T-helper 1 cell treated with Interleukin-12 subunit alpha and Interleukin-12 subunit beta and Interleukin-4 antibody, amounts not matched to agents 30 ng/mL and 1 ng/mL, for 36 hours (primary cell): ENCODE measurements around the gene LEP. TPM values are rescaled to one million over a fixed set of nuclear protein-coding genes. Genes with fewer than 3 reads are reported as not detected.

Experiments
- intact Hi-C: fragments of 100-400 bp; cut with micrococcal nuclease; formaldehyde crosslinking; loops from one replicate; pipeline ENCODE4 v1.15.1; 2024
- total RNA-seq: library from RNA; stranded (reverse); gene quantifications from 2 replicates; pipeline ENCODE4 v1.2.3, GENCODE V29; 2022

Gene LEP
- not detected in 2 replicates for total RNA-seq

DNA sequence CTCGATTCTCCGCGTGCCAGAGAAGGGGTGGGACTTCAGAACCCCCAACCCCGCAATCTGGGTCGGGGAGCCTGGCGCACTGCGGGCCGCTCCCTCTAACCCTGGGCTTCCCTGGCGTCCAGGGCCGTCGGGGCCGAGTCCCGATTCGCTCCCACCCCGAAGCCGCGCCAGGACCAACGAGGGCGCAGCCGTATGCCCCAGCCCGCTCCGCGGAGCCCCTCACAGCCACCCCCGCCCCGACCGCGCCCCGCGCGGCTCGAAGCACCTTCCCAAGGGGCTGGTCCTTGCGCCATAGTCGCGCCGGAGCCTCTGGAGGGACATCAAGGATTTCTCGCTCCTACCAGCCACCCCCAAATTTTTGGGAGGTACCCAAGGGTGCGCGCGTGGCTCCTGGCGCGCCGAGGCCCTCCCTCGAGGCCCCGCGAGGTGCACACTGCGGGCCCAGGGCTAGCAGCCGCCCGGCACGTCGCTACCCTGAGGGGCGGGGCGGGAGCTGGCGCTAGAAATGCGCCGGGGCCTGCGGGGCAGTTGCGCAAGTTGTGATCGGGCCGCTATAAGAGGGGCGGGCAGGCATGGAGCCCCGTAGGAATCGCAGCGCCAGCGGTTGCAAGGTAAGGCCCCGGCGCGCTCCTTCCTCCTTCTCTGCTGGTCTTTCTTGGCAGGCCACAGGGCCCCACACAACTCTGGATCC lies at the start of gene LEP:
TSS of gene LEP (plus strand) at position 583 of the 691 bp plus-strand sequence. CDS start 10,741 bp downstream, outside the sequence.
- intact Hi-C loops: no loop called here

DNA sequence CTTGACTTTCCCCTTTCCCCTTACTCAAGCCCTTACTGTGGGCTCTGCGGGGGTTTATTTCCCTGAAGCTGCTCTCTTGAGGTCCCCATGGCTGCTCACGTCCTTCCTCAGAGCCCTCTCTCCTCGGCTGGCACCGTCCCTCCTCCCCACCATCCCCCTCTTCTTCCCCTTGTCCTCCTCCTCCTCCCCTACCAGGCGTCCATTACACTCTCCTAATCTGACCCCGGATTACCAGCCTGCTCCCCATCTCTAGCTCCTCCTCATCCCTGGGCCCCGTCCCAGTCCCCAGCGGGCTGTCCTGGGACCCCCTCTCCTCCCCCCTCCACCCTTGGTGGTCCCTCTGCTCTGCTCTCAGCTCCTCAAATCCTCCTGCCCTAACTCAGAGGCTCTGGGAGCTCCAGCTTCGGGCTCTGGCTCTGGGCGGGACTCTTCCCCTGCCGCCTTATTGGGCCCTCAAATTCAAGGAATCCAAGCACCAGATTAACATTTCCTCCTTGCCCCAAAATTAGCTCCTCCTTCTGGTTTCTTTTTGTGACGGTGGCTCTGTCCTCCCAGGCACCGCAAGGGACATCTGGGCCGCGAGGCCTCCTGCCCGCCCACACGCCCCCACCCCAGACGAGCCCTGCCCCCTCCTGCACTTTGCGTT lies 48.5 kb upstream of the LEP start:
- intact Hi-C loops: no loop called here

DNA sequence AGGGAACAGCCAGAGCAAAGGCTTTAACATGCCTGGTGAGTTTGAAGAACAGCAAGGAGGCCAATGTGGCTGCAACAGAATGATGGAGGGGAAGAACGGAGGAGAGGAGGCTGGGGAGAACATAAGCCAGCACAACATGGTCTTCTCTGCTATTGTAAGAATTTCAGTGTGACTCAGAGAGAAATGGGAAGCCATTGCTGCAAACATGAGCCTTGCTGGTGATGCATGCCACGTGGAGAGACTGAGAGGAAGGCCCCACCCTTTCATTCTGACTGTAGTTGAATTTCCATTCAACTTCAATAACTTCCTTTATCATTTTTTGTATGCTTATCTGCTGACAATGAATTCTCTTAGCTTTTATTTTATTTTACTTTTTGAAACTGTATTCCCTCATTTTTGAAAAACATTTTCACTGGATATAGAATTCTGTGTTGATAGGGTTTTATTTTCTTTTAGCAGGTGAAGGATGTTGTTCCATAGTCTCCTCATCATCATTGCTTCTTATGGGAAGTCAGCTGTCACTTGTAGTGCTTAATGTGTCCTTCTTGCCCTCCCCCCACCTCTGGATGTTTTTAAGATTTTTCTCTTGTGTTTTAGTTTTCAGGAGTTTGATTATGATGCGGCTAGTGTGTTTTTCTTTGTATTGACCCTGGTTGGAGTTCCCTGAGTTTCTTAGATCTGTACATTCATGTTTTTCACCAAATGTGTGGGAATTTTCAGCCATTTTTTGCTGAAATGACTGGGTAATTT lies 46.4 kb upstream of the LEP start:
- intact Hi-C loops: no loop called here

DNA sequence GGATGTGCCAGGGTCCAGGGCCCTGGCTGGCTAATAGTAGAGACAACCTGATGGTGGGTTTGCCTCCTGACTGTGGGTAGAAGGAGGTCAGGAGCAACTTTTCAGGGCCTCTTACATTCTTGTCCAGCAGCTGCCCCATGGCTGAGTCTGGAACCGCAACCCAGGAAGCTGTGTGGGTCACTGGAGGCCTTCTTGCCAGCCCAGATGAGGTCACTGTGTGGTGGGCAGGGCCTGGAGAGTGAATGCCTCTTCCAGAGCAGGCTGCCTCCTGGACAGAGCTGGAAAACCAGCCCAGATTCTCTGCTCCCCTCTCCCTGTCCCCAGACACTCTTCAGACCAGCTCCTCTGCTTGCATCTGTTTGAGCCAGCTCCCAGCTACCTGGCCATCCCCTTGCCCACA lies 43.5 kb upstream of the LEP start:
- intact Hi-C loops: no loop called here

DNA sequence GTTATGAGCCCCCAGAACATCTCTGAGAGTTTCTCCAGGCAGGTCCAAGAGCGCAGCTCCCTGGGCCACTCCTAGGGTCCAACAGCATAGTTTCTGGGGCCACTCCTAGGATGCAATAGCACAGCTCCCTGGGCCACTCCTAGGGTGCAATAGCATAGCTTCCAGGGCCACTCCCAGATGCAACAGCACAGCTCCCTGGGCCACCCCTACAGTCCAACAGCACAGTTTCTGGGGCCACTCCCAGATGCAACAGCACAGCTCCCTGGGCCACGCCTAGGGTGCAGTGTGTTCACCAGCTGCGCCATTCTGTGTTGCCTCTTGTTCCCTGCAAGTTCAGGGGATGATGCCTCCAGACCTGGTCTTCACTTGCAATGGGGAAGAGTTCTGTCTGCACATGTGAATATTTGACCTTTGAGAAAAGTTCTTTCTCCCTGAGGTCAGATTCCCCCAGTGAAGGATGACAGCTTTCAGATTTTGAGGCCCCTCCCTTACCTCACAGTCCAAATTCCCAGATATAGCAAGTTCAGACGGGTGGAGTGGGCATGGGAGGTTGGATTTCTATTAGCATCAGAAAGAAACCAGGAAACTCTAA lies 43.0 kb upstream of the LEP start:
- intact Hi-C loops: no loop called here

DNA sequence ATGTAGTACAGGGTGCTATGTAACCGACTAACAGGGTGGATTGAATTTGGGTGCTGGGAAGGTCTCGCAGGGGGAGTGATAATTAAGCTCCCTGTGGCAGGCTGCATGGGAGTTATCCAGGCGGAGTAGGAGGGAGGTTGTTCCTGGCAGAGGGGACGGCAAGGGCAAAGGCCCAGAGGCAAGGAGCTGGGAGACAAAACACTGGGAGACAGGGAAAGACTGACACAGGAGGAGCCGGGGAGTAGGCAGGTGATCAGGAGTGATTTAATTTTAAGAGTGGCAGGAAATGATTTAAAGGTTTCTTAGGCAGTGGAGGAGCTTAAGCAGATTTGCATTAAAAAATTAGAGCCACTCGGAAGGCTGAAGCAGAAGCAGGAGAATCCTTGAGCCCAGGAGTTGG lies 40.7 kb upstream of the LEP start:
- intact Hi-C loops: loop anchor here (10.0 kb wide), 1 partner anchor 616 kb away; the partner anchor contains the start of genes ARF5 and GCC1

DNA sequence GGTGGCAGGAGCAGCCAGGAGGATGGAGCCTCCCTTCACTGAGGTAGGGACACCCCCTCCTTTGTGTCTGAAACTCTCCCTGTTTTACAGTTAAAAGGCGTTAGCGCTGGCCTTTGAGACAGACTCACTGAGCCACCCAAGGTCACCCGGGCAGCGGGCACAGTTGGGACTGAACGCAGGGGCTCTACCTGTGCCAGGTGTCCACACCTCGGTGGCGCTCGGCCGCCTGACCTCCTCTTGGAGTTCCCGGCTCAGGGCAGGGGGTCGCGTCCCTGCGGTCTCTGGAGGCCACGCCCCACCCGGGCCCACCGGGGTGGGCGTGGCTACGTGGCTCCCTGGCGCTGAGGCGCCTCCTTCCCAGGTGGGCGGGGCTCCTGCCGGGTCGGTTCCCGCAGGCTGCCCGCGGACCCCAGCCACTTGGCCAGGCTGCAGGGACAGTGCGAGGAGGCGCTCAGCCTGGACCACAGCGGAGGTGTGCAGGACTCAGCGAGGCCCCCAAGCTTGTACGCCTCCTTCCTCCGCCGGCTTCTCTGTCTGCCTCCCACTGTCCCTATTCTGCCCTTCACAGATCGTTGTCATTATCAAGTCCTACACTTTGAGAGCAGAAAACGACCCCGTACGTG lies 39.9 kb upstream of the LEP start:
- intact Hi-C loops: loop anchor here (10.0 kb wide), 1 partner anchor 616 kb away; the partner anchor contains the start of genes ARF5 and GCC1

DNA sequence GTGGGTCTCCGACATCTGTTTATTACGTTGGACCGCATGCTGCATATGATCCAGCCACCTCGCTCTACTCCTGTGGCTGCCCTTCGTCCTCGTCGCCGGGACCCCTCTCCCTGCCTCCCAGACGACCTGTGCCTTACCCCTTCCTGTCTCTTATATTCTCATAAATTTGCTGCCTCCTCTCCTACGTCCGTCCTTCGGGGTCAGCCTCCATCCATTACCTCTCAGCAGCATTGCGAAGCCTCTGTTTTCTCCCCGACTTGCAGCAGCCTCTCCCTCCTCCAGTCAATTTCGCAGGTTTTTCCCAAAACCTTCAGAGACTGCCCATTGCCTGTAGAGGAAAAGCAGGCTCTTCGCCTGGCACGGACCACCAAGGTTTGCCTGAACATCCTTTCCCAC lies 39.4 kb upstream of the LEP start:
- intact Hi-C loops: loop anchor here (10.0 kb wide), 1 partner anchor 617 kb away; the partner anchor contains the start of genes ARF5 and GCC1

DNA sequence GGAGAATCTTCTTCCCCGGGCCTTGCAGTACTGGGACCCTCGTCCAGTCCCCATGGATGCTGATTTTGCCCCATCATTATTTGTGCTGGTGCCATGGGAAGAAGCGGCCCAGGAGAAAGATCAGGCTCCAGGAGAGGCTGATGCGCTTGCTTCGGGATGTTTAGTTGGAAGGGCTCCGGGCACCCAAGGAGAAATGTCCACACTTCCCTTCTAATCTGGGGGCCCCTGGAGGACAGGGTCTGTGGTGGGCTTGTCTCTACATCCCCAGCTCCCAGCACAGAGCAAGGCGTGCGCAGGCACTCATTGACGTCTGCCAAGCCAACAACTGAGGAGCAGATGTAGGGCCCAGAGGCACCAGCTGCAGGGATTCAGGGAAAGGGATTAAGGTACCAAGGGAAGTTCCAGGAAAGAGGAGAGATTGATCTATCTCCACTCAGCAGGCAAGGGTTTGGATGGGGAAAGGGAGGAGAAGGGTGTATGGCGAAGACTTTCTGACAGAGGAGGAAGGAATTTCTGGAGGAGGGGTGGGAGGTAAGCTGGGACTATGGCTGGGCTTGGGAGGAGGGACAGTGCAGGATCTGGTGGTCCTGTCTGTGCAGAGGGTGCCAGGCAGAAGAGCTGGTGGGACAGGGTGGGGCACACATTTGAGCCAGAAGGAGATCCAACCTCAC lies 38.7 kb upstream of the LEP start:
- intact Hi-C loops: loop anchor here (10.0 kb wide), 1 partner anchor 618 kb away; the partner anchor contains the start of genes ARF5 and GCC1

DNA sequence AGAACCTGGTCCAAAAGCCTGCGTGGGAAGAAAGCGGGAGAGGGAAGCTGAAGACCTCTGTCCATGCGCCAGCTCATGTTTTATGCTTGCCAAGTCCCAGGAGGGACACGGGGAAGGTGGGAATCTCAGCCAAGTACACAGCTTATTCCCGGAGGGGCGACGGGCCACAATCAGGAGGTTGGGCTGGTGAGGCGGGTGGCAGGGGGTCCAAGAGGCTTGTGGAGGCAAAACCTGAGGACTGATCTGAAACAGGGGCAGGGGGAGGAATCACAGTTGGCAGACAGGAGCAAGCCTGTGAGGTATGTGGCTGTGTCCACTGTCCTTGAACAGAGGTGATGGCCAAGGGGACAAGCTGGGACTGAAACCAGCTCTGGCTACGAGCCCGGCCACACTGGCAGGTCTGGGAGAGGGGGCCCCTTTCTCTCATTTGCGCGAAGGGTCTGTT lies 38.0 kb upstream of the LEP start:
- intact Hi-C loops: loop anchor here (10.0 kb wide), 1 partner anchor 618 kb away; the partner anchor contains the start of genes ARF5 and GCC1

DNA sequence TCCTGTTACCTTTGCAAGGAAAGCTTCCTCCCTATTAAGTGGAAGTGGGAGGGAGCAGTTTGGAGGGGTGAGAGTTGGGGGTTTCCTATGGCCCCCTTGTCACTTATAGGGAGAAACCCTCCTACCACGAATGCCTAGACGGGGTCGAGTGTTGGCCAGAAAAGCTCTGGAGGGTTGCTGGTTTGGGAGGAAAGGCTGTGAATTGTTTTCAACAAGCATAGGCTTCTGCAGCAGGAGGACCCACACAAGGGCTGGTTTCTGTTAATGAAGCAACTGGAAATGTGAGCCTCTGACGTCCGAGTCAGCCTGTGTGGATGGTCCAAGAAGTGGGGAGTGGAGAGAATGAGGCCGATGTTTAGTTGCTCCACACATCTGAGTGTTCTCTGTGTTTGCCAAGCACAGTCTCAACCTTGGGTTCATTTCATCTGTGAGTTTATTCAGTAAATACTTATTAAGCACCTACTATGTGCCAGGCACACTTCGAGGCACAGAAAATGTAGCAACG lies 37.3 kb upstream of the LEP start:
- intact Hi-C loops: loop anchor here (10.0 kb wide), 1 partner anchor 619 kb away; the partner anchor contains the start of genes ARF5 and GCC1

DNA sequence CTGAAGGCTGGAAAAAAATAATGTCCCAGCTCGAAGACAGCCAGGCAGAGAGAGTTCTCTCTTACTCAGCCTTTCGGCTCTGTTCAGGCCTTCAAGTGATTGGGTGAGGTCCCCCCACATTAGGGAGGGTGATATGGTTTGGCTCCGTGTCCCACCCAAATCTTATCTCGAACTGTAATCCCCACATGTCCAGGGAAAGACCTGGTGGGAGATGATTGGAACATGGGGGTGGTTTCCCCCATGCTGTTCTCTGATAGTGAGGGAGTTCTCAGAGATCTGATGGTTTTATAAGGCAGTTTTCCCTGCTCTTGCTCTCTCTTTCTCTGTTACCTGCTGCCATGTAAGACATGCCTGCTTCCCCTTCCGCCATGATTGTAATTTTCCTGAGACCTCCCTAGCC lies 36.6 kb upstream of the LEP start:
- intact Hi-C loops: loop anchor here (10.0 kb wide), 1 partner anchor 620 kb away; the partner anchor contains the start of genes ARF5 and GCC1

DNA sequence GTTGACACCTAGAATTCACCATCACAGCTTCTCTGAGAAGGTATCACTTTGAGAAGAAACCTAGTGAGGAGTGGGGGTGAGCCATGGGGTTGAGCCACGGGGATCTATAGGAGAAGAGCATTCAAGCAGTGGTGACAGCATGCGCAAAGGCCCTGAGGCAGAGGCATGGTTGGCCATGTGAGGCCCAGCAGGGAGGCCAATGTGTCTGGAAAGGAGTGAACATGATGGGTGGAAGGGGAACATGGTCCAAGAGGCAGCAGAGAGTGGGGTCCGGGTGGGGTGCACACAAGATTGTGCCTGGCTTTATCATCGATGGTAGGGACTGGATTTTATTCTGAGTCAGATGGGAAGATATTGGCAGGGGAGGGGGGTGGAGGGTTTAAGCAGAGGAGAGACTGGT lies 36.0 kb upstream of the LEP start:
- intact Hi-C loops: loop anchor here (5.0 to 10.0 kb wide), 2 partner anchors 620 to 953 kb away; partner anchors contain the start of genes ARF5, GCC1 and GRM8

DNA sequence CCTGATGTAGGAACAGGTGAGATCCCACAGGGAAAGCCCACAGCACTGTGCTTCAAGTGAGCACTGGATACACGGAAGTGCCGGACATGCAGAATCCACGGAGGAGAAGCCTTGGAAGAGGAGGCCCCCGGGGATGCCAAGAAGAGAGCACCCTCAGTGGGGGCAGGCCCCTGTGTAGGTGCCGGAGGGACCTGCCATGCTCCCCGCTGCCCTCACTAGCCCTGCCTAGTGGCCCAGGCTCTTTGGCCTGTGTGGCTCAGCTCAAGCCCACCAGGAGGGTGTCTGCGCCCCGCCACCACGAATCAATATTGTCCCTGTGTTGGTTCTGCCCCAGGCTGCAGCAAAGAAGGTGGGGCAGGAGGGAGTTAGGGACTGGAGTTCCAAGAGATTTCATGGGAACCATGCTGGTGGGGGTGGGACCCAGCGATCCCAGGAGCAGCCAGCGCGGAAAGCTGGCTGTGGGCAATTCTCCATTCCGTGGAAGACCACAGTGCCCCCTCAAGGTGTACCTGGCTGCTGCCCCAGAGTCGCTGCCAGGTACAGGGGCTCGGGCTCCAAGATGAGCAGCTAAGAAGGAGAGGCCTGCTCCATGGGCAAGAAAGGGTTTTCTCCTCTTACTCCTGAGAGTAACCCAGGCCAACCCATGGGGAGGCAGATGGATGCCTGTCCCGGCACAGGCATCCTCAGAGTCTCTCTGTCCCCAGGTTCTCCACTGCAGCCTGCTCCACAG lies 34.9 kb upstream of the LEP start:
- intact Hi-C loops: loop anchor here (5.0 to 10.0 kb wide), 2 partner anchors 621 to 954 kb away; partner anchors contain the start of genes ARF5, GCC1 and GRM8

DNA sequence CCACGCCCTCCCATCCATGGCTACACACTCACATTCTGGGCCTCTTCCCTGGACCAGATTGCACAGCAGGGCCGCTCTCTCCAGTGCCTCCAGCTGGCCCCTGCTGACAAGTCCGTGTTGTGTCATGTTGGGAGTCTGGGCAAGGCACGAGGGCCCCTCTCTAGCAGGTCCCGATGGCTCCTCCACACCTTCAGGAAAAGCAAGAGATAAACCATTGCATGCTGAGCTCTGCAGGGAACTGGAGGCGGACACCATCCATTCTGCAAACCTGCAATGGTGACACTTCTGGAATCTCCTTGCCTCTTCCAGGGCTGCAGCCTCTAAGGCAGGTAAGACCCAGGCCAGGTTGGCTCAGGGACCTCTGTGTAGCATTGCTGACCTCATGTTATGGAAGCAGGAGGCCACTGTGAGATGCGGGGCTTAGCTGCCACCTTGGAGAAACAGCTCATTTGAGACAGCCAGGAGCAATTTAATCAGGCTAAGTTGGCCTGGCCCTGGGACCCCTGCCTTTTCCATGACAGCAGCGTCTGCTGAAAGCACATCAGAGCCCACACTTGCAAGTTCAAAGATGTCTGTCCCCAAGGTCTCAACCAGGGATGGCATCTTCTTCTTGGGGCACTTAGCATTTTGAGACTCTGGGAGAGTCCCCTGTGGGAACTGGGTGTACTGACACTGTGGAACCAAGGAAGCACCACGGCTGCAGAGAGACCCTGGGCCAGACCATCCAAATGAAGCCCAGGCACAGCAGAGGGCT lies 34.2 kb upstream of the LEP start:
- intact Hi-C loops: loop anchor here (5.0 to 10.0 kb wide), 2 partner anchors 622 to 955 kb away; partner anchors contain the start of genes ARF5, GCC1 and GRM8

DNA sequence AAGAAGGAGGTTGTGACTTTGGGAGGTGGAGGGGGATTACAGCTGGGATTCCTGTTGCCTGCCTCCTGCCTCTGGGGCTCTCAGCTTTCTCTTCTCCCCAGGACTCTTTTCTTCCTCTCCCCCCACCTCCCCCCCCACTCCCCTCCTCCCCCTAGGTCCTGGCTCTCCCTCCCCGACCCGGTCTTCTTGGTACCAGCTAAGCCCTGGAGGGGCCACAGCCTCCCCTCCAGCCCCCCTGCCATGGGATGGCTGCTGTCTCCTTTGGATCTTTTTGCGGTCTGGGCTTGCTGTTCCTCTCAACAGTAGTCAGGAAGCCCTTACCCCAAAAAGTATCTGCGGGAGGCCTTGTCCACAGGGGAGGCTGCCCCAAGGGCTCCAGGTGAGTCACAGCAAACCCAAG lies 33.5 kb upstream of the LEP start:
- intact Hi-C loops: loop anchor here (2.0 to 10.0 kb wide), 3 partner anchors 623 to 1405 kb away; partner anchors contain the start of genes ARF5, GCC1 and GRM8

DNA sequence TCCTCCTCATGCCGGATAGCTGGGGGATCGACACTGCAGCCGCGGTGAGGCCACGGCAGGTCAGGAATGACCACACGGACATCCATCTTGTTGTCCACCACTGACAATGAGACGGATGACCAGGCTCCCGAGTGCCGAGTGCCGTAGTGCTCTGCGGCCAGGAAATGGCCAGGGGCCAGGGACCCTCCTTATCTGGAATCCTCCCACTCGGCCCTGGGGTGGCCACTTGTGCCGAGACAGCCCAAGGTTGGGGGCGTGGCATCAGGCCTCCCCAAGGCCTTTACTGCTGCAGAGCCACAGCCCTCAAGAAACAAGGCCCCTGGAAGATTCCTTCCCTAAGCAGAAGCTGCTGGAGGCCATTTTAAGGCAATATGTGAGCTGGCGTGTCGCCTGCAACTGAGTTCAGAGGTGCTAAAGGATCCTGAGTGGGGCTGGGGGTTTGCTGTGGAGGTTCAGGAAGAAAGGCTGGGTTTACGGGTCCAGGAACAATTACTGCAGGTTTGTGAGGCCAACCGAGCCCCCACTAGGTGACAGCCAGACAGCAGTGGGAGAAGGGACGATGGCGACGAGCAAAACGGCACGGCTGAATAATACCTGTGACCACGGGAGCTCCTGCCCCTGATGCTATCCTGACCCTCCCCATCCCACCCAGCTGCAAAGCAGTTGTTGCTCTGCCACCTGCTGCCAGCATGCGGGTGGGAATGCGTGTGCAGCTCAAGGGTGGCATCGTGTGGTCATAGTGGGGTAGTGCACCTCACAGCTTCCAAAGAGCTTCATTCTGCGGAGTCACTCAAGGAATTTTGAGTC lies 31.6 kb upstream of the LEP start:
- intact Hi-C loops: loop anchor here (1.0 to 10.0 kb wide), 8 partner anchors 74 to 1407 kb away; partner anchors contain the start of genes ARF5, GCC1 and GRM8
